WTC11 (cell line): Measurements from ENCODE around the gene SLC25A45. TPM values are rescaled to one million over a fixed set of nuclear protein-coding genes. Genes with fewer than 3 reads are reported as not detected.

Source experiments
- AR ChIP-seq: fragments of 250-450 bp; sonication (Bioruptor Pico); IDR thresholded peaks from 2 replicates; pipeline ENCODE4 v1.9.0; 2021; ENCODE audit warnings: mild to moderate bottlenecking
- ATF3 ChIP-seq: sonication (generic); formaldehyde crosslinking; conservative IDR thresholded peaks from 2 replicates; pipeline ENCODE4 v1.8.1; 2022; ENCODE audit warnings: mild to moderate bottlenecking, missing genetic modification reagents
- ATF6 ChIP-seq: sonication (generic); formaldehyde crosslinking; IDR thresholded peaks from 2 replicates; pipeline ENCODE4 v1.8.1; 2023; ENCODE audit warnings: mild to moderate bottlenecking, missing genetic modification reagents
- ETV6 ChIP-seq: sonication (generic); formaldehyde crosslinking; IDR thresholded peaks from 2 replicates; pipeline ENCODE4 v1.8.1; 2022; ENCODE audit warnings: mild to moderate bottlenecking, missing genetic modification reagents
- FOXK1 ChIP-seq: sonication (generic); formaldehyde crosslinking; IDR thresholded peaks from 2 replicates; pipeline ENCODE4 v1.8.0; 2022; ENCODE audit warnings: mild to moderate bottlenecking, moderate library complexity, missing genetic modification reagents
- GTF2I ChIP-seq: fragments of 250-450 bp; sonication (Bioruptor Pico); conservative IDR thresholded peaks from 2 replicates; pipeline ENCODE4 v1.4.0; 2021; ENCODE audit warnings: mild to moderate bottlenecking
- HMGXB4 ChIP-seq: sonication (generic); formaldehyde crosslinking; IDR thresholded peaks from 2 replicates; pipeline ENCODE4 v1.8.1; 2023; ENCODE audit warnings: mild to moderate bottlenecking, moderate library complexity, missing genetic modification reagents
- MAX ChIP-seq: sonication (generic); formaldehyde crosslinking; IDR thresholded peaks from 2 replicates; pipeline ENCODE4 v1.8.0; 2022; ENCODE audit warnings: mild to moderate bottlenecking, missing genetic modification reagents
- NFATC4 ChIP-seq: fragments of 250-450 bp; sonication (Bioruptor Pico); IDR thresholded peaks from 2 replicates; pipeline ENCODE4 v1.9.0; 2021; ENCODE audit warnings: mild to moderate bottlenecking
- NFYB ChIP-seq: sonication (generic); formaldehyde crosslinking; conservative IDR thresholded peaks from 2 replicates; pipeline ENCODE4 v1.8.0; 2022; ENCODE audit warnings: low read depth, missing genetic modification reagents
- OVOL2 ChIP-seq: fragments of 250-450 bp; sonication (Bioruptor Pico); IDR thresholded peaks from 2 replicates; pipeline ENCODE4 v1.9.0; 2021; ENCODE audit warnings: mild to moderate bottlenecking, borderline replicate concordance
- PRDM15 ChIP-seq: sonication (generic); formaldehyde crosslinking; IDR thresholded peaks from 2 replicates; pipeline ENCODE4 v1.8.0; 2022; ENCODE audit warnings: missing genetic modification reagents
- RORB ChIP-seq: fragments of 250-450 bp; sonication (Bioruptor Pico); IDR thresholded peaks from 2 replicates; pipeline ENCODE4 v1.9.0; 2021; ENCODE audit warnings: mild to moderate bottlenecking
- SMAD4 ChIP-seq: sonication (generic); formaldehyde crosslinking; IDR thresholded peaks from 2 replicates; pipeline ENCODE4 v1.8.0; 2022; ENCODE audit warnings: mild to moderate bottlenecking, missing genetic modification reagents
- SP1 ChIP-seq: sonication (generic); formaldehyde crosslinking; conservative IDR thresholded peaks from 2 replicates; pipeline ENCODE4 v1.8.1; 2022; ENCODE audit warnings: missing genetic modification reagents
- TCF7 ChIP-seq: sonication (generic); formaldehyde crosslinking; IDR thresholded peaks from 2 replicates; pipeline ENCODE4 v1.8.0; 2022; ENCODE audit warnings: mild to moderate bottlenecking, low read depth, missing genetic modification reagents, moderate library complexity
- TP53 ChIP-seq: sonication (generic); formaldehyde crosslinking; IDR thresholded peaks from 2 replicates; pipeline ENCODE4 v1.8.1; 2023; ENCODE audit warnings: mild to moderate bottlenecking, missing genetic modification reagents
- USF1 ChIP-seq: sonication (generic); formaldehyde crosslinking; IDR thresholded peaks from 2 replicates; pipeline ENCODE4 v1.8.0; 2022; ENCODE audit warnings: mild to moderate bottlenecking, missing genetic modification reagents
- ZNF512 ChIP-seq: sonication (generic); formaldehyde crosslinking; IDR thresholded peaks from 2 replicates; pipeline ENCODE4 v1.8.1; 2022; ENCODE audit warnings: missing genetic modification reagents, borderline replicate concordance
- ZSCAN18 ChIP-seq: fragments of 250-450 bp; sonication (Bioruptor Pico); IDR thresholded peaks from 2 replicates; pipeline ENCODE4 v2.1.2; 2022; ENCODE audit warnings: mild to moderate bottlenecking, moderate library complexity
- total RNA-seq: library from RNA; stranded (reverse); gene quantifications from 3 replicates; pipeline ENCODE4 v1.2.3, GENCODE V29; 2021

The SLC25A45 gene
- total RNA-seq, 1 experiment from 2014 or later, result 1.7 TPM

GRCh38 chr11:65421794-65422632 is 39.6 kb upstream of the SLC25A45 start (continued):
- TF ChIP-seq ATF6 (CRISPR knock-in tag) (no peak), USF1 (CRISPR knock-in tag) (peak; percentile 78), PRDM15 (CRISPR knock-in tag) (no peak), TP53 (CRISPR knock-in tag) (no peak), NFYB (CRISPR knock-in tag) (no peak), RORB (no peak), FOXK1 (CRISPR knock-in tag) (peak; percentile 76), NFATC4 (CRISPR knock-in tag) (no peak), ETV6 (CRISPR knock-in tag) (peak; percentile 68), SP1 (CRISPR knock-in tag) (0 out of 2 replicates have a peak, but pooled peaks have one; percentile 43), AR (no peak), ZSCAN18 (CRISPR knock-in tag) (no peak), ZNF512 (CRISPR knock-in tag) (no peak), GTF2I (no peak), ATF3 (CRISPR knock-in tag) (no peak), TCF7 (no peak), SMAD4 (CRISPR knock-in tag) (peak; percentile 34; the same call in 1 of the 2 replicates), HMGXB4 (CRISPR knock-in tag) (peak; percentile 69), OVOL2 (CRISPR knock-in tag) (no peak), MAX (CRISPR knock-in tag) (peak; percentile 58; the same call in 1 of the 2 replicates)
